NCI-H524 (cell line): ENCODE results near the gene SPECC1.
A peak's percentile ranks its signal among the peaks of the same experiment; 100 is the strongest.
"Not testable (repeated sequence)": the region's sequence is repeated elsewhere in the genome, so short reads cannot be mapped to it uniquely, and the experiment has no call there.

Experiments used
- DNase-seq, 2 experiments: peaks; one replicate each; lab custom pipeline; 2025; lab: John Stamatoyannopoulos, UW

Gene SPECC1

DNA sequence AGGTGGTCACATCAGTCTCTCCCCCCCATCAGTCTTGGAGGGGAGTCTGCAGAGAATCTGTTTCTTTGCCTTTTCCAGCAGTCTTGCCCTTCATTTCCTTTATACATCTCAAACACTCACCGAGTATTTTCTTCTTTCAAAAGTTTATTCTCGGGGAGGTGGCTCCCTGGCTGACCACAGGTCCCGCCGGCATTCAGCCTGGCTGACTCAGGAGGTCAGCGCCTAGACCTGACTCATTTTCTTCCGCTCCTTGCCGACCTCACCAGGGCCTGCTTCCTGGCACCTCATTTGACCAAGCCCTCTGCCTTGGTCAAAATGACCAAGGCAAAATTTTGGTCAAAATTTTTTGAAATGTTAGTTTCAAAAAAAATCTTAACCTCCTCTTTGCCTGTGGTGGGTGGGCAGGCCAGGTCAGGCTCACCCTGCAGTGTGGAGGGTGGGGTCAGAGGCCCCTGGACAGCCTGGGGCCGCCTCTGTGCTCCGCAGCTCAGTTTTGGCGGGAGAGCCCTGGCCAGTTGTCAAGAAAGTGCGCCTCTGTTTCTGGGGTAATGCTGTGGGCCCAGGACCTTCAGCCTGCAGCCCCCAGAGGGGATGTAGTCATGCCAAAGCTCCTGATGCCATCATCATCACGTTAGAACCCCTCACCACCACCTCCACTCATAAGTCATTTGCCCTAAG lies 165.6 kb downstream of the SPECC1 start:
- DNase-seq, result no peak

DNA sequence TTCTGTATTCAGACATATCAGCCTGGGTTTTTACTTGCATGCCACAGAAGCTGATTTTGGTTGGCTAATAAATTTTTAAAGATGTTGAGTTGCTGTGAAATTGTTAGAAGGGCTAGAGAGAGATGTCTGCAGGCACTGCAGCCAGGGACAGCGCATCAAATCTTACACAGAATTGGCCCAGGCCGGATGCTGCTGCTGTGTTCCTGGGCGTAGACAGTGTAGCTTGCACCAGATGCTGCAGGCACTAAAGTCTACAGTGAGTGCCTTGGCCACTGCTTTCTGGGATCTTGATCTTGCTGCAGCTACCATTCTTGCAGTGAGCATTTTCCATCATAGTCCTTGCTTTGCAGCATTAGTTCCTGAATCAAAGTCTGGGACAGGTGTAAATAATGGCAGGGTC lies 169.9 kb downstream of the SPECC1 start:
- no peak for DNase-seq

DNA sequence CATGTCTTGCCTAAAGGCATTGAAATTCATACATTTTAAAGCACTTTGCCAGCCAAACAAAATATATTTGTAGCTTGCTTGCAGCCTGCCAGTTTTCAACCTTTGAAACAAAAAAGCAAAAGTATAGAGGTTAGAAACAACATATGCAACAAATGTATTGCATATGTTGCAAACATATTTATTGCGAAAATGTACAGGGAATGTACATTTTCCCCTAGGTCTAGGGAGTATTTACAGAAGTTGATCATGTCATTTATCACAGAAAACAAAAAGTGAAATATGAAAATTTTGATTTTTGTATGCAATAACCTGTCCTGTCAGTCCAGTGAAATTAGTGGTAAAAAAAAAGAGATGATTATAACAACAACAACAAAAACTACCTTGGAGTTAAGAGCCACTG lies 171.5 kb downstream of the SPECC1 start:
- no peak for DNase-seq

DNA sequence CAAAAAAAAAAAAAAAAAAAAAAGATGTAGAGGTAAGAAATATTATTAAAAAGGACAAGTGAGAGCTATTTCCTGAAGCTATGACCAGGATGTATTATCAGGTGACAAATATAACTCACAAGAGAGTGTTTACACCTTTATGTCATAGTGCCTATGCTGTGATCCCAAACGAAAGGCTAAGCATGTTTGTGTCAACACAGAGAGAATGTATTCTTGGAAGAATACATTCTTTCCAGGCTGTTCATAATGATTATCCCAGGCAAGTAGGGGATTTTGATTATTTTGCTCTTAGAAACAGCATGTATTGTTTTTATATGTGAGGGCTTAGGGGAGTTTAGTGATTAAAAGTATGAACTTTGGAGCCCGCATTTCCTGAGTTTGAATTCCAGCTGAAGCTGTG lies 175.0 kb downstream of the SPECC1 start:
- no peak for DNase-seq

DNA sequence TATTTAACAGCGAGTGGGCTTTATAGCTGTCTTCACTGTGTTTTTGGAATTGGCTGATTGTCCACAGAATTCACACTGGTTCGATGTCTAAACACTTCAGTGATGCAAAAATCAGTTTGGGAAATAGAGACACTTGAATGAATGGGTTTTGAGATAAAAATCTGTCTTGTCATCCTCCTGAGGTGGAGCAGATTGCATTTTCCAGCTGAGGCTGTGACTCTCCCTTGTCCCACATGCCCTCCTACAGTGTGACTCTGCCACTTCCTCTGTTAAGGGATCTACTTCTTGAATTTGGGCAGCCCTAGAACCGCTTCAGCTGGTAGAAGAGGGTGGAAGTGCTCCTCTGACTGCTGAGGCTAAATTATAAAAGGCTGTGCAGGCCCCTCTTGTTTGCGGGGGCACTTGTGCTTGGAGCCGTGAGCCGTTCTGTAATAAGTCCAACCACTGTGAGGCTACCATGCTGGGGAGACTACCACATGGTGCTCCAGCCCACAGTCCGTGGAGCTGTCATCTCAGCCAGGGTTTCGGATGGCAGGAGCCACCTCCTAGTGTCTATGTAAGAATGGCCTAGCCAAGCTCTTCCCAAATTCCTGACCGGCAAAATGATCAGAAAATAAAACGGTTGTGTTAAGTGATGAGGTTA lies 175.9 kb downstream of the SPECC1 start:
- DNase-seq, result no peak

DNA sequence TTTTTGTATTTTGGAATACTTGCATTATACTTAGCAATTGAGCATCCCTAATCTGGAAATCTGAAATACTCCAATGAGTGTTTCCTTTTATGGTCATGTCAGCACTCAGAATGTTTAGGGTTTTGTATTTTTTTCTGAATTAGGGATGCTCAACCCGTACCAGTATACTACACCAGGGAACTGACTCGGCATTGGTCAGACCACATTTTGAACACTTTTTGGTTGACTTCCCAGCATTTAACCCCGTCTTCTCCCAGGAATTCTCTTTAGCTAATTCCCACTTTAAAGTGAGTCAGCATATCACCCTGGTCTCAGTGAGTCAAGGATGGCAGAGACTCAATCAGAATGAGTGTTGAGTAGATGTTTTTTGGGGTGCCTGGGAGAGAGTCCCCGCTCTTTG lies 177.9 kb downstream of the SPECC1 start:
- no peak for DNase-seq

DNA sequence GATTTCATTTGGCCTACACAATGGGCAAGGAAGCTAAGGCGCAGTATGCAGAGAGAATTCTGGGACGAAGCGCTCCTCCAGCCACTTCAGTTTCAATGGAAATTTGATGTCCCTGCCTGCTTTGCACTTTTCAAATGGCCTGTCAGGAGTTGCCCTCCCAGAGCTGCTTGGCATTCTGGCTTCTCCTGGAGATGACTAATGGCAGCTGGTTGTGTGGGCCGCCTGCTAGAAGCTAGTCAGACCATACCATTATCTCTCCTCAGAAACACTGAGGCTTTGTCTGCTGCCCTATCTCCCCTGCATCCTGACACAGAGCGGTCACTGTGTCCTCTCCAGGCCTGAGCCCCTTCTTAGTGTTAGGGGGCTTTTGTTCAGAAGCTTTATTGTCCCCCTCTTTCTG lies 180.1 kb downstream of the SPECC1 start:
- DNase-seq, result no peak

DNA sequence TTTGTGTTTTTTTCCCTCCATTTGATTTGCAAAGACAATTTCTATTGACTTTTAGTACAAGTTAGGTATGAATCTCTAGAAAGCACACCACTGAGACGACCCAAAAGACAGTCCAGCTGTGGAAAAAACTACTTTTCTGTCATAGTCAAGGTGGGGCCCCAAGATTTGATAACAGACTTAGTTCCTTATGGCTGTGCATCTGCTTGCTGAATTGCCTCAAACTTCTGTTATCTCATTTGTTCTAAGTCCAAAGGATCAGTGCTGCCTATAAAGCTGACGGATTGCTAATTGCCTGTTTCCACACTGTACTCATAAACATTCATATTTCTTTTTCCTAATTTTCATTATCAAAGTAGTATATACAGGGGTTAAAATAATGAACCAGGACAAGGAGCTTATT lies 180.8 kb downstream of the SPECC1 start:
- DNase-seq, result peak in 1 of 2 experiments; percentile 6

DNA sequence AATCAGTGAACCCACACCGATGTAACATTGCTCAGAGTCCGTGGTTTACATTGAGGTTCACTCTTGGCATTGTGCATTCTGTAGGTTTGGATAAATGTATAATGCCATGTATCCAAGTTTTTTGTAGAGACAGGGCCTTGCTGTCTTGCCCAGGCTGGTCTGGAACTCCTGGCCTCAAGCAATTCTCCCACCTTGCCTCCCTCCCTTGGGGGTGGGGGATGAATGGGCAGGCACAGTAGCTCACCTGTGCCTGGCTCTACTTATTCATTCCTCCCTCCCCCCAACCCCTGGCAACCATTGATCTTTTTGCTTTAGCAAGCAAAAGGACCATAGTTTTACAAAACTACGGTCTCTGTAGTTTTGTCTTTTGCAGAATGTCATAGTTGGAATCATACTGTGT lies 181.4 kb downstream of the SPECC1 start:
- no peak for DNase-seq

DNA sequence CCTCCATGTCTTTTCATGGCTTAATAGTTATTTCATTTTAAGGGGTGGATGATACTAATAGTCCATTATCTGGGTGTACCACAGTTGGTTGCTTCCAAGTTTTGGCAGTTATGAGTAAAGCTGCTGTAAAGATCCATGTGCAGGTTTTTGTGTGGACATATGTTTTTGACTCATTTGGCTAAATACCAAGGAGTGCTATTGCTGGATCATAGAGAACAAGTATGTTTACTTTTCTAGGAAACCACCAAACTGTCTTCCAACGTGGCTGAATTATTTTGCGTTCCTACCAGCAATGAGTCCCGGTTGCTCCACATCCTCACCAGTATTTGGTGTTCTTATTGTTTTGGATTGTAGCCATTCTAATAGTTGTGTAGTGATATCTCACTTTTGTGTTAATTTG lies 181.9 kb downstream of the SPECC1 start:
- no peak for DNase-seq

DNA sequence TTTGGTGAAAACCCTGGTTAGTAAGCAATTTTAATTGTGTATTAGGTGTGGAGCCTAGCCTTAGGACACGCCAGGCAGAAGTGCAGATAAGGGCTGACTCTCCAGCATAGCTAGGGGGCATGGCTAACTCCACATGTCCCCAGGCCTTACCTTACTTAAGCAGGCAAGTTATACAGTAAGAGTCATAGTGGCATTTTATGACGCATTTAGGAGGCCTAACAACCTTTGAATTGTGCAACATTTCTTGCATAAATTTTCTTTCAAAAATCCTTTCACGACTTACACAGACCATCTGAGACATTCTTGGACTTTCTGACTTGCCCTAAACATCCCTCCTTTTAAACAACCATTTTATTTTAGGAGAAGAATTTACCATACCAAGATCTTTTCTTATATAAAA lies 187.1 kb downstream of the SPECC1 start:
- not testable (repeated sequence) for DNase-seq

DNA sequence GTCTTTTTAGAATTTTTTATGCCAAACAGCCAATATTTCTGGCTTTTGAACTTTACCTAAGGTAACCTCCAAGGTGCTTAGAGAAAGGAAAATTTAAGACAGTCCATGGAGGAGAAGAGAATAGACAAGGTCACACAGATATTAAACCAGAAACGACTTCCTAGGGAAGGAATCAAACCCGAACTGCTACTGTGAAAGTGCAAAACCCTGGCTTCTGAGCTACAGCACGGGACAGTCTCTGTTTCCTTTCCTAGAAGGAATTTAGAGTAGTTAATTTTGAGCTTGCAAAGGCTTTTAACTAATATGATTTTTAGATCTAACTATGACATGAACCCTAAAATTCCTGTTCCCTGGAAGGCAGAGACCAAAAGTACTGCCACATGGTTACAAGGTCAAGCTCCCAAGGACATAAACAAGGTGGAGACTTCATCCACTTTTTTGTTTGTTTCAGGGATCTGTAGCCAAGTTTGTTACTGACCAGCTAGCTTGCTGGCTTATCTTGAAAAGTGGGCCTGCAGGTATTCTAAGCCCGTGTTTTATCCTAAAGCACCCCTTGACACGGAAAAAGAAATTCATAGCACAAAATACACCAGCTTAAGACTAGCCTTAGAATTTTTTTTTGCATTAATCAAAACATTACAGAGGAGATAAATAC lies 188.2 kb downstream of the SPECC1 start:
- DNase-seq, result no peak

DNA sequence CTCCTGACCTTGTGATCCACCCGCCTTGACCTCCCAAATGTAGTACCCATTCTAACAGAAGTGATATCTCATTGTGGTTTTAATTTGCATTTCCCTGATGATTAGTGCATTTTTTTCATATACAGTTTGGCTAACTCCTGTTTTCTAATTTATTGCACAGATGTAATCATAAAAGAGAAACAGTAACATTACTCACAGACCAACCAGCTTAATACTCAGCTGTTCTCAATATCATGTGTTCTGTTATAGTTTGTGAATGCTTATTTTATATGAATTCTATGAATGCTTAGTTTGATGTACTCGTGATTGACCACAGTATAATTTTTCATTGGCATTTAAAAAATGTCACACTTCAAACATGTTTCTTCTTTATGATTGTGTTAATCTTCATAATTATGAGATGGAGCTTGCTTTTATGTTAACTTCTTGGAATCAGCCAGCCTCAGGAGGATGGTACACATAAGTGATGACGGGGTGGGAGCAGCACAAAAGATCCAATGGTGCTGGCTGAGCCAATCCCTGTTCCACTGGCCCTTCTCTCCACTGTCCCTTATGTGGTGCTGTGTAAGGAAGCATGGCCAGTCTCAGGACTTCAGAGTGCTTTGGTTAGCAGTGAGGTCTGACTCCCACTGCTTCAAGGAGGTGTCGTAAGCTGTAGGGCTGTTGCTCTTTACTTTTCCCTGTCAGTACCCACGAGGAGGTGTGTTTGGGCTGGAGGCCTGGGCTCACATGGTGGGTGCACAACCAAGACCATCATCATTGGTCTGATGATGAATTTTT lies 191.0 kb downstream of the SPECC1 start:
- DNase-seq, result no peak

DNA sequence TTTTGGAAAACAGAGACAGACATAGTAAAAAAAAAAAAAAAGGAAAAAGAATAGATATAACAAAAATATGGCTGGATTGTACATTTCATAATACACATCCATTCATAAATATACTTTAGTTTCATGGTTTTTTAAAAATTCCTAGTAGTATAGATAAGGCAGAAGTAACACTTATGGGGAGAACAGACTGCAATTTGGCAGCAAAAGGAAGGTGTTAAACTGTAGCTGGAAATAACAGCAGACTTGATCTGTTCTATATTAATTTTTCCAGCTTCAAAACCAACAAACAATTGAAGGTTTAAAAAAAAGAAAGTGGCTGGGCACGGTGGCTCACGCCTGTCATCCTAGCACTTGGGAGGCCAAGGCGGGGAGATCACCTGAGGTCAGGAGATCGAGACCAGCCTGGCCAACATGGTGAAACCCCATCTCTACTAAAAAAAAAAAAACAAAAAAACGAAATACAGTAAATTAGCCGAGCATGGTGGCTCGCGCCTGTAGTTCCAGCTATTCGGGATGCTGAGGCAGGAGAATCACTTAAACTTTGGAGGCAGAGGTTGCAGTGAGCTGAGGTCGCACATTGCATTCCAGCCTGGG lies 191.8 kb downstream of the SPECC1 start:
- no peak for DNase-seq

DNA sequence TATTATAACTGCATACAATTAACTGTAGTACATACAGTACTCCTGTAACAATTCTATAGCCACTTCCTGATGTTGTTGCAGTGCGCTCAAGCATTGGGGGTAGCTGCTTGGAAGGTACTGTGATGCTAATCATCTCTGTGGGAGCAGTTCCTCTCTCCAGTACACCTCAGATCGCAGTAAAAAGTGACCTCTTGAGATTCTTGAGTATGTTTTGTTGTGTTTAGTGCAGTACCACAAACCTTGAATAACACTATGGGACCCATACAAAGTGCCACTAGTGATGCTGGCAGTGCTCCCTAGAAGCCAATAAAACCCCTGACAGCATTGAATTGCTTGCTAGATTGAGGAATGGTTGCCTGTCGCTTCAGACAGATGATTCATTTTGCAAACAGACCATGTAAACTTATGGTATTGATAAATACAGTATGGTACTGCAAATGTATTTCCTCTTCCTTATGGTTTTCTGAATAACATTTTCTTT lies 193.0 kb downstream of the SPECC1 start:
- DNase-seq, result no peak

DNA sequence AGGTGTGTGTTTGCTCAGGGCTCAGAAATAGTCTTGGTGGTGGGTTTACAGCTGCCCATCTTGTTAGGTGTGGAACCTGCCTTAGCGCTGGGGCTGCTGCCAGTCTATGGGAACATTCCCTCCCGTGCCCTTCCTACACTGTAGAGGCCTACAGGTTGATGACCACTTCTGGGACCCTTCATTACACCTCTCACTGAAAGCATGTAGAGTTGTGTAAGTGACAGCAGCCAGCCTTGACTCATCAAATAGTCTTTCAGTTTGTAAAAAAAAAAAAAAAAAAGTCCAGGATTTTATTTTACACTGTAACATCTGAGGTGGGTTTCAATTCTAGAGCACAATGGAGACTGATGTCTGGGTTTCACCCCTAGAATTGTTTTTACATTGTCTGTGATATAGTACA lies 193.9 kb downstream of the SPECC1 start:
- no peak for DNase-seq

DNA sequence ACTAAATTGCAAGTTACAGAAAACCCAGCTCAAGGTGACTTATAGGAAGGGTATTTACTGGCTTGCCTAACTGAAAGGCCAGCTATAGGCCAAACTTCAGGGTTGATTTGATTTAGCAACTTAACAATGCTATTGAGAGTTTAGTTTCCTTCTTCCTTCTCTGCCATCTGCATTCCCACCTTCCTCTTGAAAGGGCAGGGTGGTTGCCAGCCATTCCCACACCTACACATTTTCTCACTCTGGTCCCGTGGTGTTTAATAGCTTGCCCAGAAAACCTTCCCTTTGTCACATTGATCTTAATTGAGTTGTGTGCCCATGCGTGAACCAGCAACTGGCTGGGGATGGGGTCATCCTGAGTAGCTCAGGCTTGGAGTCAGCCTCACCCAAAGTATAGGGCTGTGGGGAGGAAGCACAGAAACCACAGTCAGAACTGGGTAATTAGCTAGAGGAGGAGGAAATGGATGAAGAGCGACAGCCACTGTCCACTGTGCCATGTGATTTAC lies 194.7 kb downstream of the SPECC1 start:
- DNase-seq, result no peak

DNA sequence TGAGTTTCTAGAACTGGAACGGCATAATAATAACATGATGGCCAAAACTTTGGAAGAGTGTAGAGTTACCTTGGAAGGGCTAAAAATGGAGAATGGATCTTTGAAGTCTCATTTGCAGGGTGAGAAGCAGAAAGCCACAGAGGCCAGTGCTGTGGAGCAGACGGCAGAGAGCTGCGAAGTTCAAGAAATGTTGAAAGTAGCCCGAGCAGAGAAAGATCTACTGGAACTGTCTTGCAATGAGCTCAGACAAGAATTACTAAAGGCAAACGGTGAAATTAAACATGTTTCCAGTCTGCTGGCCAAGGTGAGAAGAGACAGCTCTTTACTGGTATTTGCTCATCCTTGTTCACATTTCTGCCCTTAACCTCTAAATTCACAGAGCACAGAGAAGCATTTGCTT lies 196.4 kb downstream of the SPECC1 start:
- DNase-seq, result no peak

DNA sequence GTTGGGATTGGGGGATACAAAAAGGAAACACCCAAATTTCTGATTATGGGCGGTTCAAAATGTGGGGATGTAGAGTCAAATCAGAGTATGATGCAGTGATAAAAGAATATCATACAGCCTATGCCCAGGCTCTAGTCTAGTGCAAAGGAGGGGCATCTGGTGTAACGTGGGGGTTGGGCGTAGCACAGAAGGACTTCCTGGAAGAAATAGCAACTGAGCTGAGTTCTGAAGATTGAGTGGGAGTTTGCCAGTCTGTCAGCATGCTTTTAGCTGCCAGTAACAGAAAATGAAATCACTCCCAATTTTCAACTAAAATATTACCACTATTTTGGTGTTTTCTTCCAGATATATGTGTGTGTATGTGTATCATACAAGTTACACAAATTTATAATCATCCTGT lies 196.9 kb downstream of the SPECC1 start:
- no peak for DNase-seq

DNA sequence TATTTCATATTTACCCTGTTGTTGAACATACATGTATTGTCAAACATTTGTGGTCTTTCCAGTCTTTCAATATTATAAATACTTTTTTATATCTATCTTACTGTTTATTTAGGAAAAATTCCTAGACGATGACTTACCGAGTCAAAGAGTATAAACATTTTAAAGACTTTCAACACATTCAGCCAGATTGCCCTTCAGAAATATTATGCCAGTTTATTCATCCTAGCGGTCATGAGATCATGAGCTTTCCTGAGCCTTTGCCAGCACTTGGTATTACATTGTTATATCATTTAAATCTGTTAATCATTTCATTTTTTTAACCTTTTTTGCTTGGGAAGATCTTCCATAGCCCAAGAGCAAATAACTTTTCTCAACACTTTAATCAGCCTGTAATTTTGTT lies 197.4 kb downstream of the SPECC1 start:
- DNase-seq, result no peak

DNA sequence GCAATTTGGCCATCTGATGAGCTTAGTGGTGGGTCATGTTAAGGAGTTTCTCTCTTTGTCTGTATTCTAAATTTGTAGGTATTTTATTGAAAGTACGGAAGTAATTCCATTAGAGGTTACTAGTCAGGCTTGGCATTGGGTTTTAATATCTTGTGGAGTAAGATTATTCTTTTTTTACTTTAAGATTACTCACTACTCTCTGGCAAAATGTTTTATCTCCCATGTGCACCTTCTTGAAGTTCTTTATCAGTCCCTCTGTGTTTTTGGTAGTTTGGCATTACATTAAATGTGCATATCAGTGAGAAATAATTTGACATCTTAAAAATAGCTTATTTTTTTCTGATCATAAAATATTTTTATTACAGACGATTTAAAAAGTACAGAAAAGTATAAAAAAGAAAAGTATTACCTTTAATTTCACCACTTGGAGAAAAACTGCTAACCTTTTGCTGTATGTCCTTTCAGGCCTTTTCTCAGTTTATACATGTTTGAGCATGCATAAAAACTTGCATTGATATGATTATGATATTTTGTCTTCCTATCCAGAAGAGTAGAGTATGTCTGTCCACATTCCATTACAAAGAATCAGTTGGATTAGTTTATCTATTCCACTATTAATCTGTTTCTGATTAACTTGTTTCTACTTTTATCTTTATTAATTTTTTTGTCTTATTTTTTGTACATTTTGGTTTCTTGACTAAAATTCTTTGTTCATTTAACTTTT lies 198.3 kb downstream of the SPECC1 start:
- no peak for DNase-seq
